SU-DHL-6 (cell line): Measurements from ENCODE around the gene RBM26.

Experiments used
- CTCF ChIP-seq: fragments of 200-600 bp; sonication (generic); IDR thresholded peaks from one replicate; pipeline ENCODE4 v1.5.1; 2017; ENCODE audit warnings: antibody characterized with exemption, mild to moderate bottlenecking, low read length, moderate library complexity; ENCODE audit not compliant: insufficient read depth, poor library complexity, severe bottlenecking
- EZH2phosphoT487 ChIP-seq: fragments of 200-600 bp; sonication (generic), shearing (Covaris generic); conservative IDR thresholded peaks from 2 replicates; pipeline ENCODE4 v1.6.1; 2018; ENCODE audit warnings: mild to moderate bottlenecking, antibody characterized with exemption, low read length, moderate library complexity, mixed read lengths

- no peak for TF ChIP-seq CTCF
- no peak for TF ChIP-seq EZH2phosphoT487
Measured at GRCh38 chr13:79450110-79450509, 44.1 kb upstream of the RBM26 start.
